Neural progenitor cell (in vitro differentiated cells): ENCODE data around the gene FYN. TPM values are rescaled to one million over a fixed set of nuclear protein-coding genes. Genes with fewer than 3 reads are reported as not detected.
A peak's percentile ranks its signal among the peaks of the same experiment; 100 is the strongest.

Source experiments
- DNase-seq: peaks from one replicate; pipeline ENCODE4 v3.0.0-alpha.2; 2016; ENCODE audit warnings: low spot score
- H2AFZ ChIP-seq: fragments of 200-600 bp; sonication (generic); replicated peaks from 2 replicates; pipeline ENCODE4 v1.6.1; 2016; ENCODE audit warnings: antibody characterized with exemption
- H3F3A ChIP-seq: fragments of 200-600 bp; sonication (generic); 2 replicates; pipeline ENCODE4 v1.6.1; 2016; ENCODE audit warnings: antibody characterized with exemption, low read depth
- H3K27ac ChIP-seq: fragments of 200-600 bp; sonication (generic); 2 replicates; pipeline ENCODE4 v1.5.1; 2016; ENCODE audit warnings: mild to moderate bottlenecking
- H3K27me3 ChIP-seq: fragments of 200-600 bp; sonication (generic); 2 replicates; pipeline ENCODE4 v1.6.1; 2016; ENCODE audit warnings: mild to moderate bottlenecking, moderate library complexity
- H3K36me3 ChIP-seq: fragments of 200-600 bp; sonication (generic); 2 replicates; pipeline ENCODE4 v1.5.1; 2016
- H3K4me1 ChIP-seq: fragments of 200-600 bp; sonication (generic); 2 replicates; pipeline ENCODE4 v1.6.1; 2016; ENCODE audit warnings: mixed run types
- H3K4me2 ChIP-seq: fragments of 200-600 bp; sonication (generic); 2 replicates; pipeline ENCODE4 v1.6.1; 2016
- H3K4me3 ChIP-seq: fragments of 200-600 bp; sonication (generic); 2 replicates; pipeline ENCODE4 v1.5.1; 2016
- H3K79me2 ChIP-seq: fragments of 200-600 bp; sonication (generic); 2 replicates; pipeline ENCODE4 v1.6.1; 2016; ENCODE audit warnings: low read depth
- H3K9ac ChIP-seq: fragments of 200-600 bp; sonication (generic); 2 replicates; pipeline ENCODE4 v1.6.1; 2016
- H3K9me3 ChIP-seq: fragments of 200-600 bp; sonication (generic); 2 replicates; pipeline ENCODE4 v1.5.1; 2016; ENCODE audit warnings: low read depth
- H4K20me1 ChIP-seq: fragments of 200-600 bp; sonication (generic); 2 replicates; pipeline ENCODE4 v1.6.1; 2016; ENCODE audit warnings: low read depth
- H3K27ac Mint-ChIP-seq: 3 replicates; pipeline ENCODE4 v1.8.0; 2021; ENCODE audit warnings: mixed read lengths
- H3K27me3 Mint-ChIP-seq: 2 replicates; pipeline ENCODE4 v1.8.0; 2022; ENCODE audit warnings: low read depth, mild to moderate bottlenecking, inconsistent platforms, moderate library complexity, mixed read lengths; ENCODE audit not compliant: insufficient read depth
- H3K36me3 Mint-ChIP-seq: 3 replicates; pipeline ENCODE4 v1.8.0; 2021; ENCODE audit warnings: mixed read lengths
- H3K4me1 Mint-ChIP-seq: 3 replicates; pipeline ENCODE4 v1.8.0; 2021; ENCODE audit warnings: mixed read lengths
- H3K4me3 Mint-ChIP-seq: 3 replicates; pipeline ENCODE4 v1.8.0; 2021; ENCODE audit warnings: mild to moderate bottlenecking, moderate library complexity, mixed read lengths
- H3K9me3 Mint-ChIP-seq: 3 replicates; pipeline ENCODE4 v1.8.0; 2020; ENCODE audit warnings: mixed read lengths
- CTCF ChIP-seq: fragments of 200-600 bp; sonication (generic); IDR thresholded peaks from 2 replicates; pipeline ENCODE4 v1.5.1; 2017; ENCODE audit warnings: antibody characterized with exemption, mild to moderate bottlenecking
- EZH2 ChIP-seq: fragments of 200-600 bp; sonication (generic); IDR thresholded peaks from 2 replicates; pipeline ENCODE4 v1.6.1; 2017; ENCODE audit warnings: antibody characterized with exemption, mild to moderate bottlenecking, moderate library complexity
- EZH2phosphoT487 ChIP-seq: fragments of 200-600 bp; sonication (generic); IDR thresholded peaks from 2 replicates; pipeline ENCODE4 v1.6.1; 2017; ENCODE audit warnings: antibody characterized with exemption
- total RNA-seq: library from RNA; depleted of rRNA; stranded (reverse); fragments of >200 nt; gene quantifications from 2 replicates; pipeline ENCODE4 v1.2.3, GENCODE V29; 2015; ENCODE audit warnings: low replicate concordance

FYN gene
- total RNA-seq, 1 donor from 2014 or later: 167 TPM

GRCh38 chr6:111747396-111747795 lies 125.9 kb downstream of the FYN start:
- DNase-seq: no peak
- H3K36me3 ChIP-seq: no peaks in the 10 kb centered on the region
- H3K4me2 ChIP-seq: no peak overlapping the region
- no peaks in the 10 kb centered on the region for H3K9me3 Mint-ChIP-seq
- no peak overlapping the region for H3K27ac ChIP-seq
- TF ChIP-seq EZH2phosphoT487 (no peak), CTCF (no peak), EZH2 (no peak)
- peaks cover 5% of the 10 kb centered on the region for H3K79me2 ChIP-seq
- H3K9me3 ChIP-seq: no peaks in the 10 kb centered on the region
- no peak overlapping the region for H3K4me3 ChIP-seq
- H3K27ac Mint-ChIP-seq: peak overlapping the region; percentile 14
- no peak overlapping the region for H3K4me3 Mint-ChIP-seq
- H3K36me3 Mint-ChIP-seq: peaks cover 12% of the 10 kb centered on the region
- no peak overlapping the region for H2AFZ ChIP-seq
- H3K27me3 ChIP-seq: no peaks in the 10 kb centered on the region
- peaks cover 3% of the 10 kb centered on the region for H3K27me3 Mint-ChIP-seq
- H3K4me1 Mint-ChIP-seq: peaks cover 70% of the 10 kb centered on the region
- H3K9ac ChIP-seq: no peak overlapping the region
- H4K20me1 ChIP-seq: peaks cover 18% of the 10 kb centered on the region
- peaks cover 5% of the 10 kb centered on the region for H3F3A ChIP-seq
- H3K4me1 ChIP-seq: peaks cover 52% of the 10 kb centered on the region

- peaks cover 18% of the 10 kb centered on the region for H4K20me1 ChIP-seq
Measured at GRCh38 chr6:111746983-111747382, 126.3 kb downstream of the FYN start.

GRCh38 chr6:111745636-111746035 lies 127.6 kb downstream of the FYN start:
- peaks cover 16% of the 10 kb centered on the region for H4K20me1 ChIP-seq
- H3K79me2 ChIP-seq: peaks cover 5% of the 10 kb centered on the region
- no peak overlapping the region for H3K4me3 ChIP-seq
- no peak for TF ChIP-seq EZH2phosphoT487
- TF ChIP-seq EZH2: no peak
- no peak for TF ChIP-seq CTCF
- Mint-ChIP-seq H3K36me3 (peaks cover 12% of the 10 kb centered on the region), H3K9me3 (no peaks in the 10 kb centered on the region), H3K4me1 (peaks cover 64% of the 10 kb centered on the region), H3K4me3 (no peak overlapping the region), H3K27me3 (peaks cover 4% of the 10 kb centered on the region), H3K27ac (peak overlapping the region; percentile 12)
- H3K9ac ChIP-seq: no peak overlapping the region
- no peaks in the 10 kb centered on the region for H3K27me3 ChIP-seq
- no peak overlapping the region for H3K27ac ChIP-seq
- H3K4me2 ChIP-seq: no peak overlapping the region
- DNase-seq: no peak
- no peaks in the 10 kb centered on the region for H3K36me3 ChIP-seq
- no peak overlapping the region for H2AFZ ChIP-seq
- peaks cover 1% of the 10 kb centered on the region for H3F3A ChIP-seq
- peaks cover 42% of the 10 kb centered on the region for H3K4me1 ChIP-seq
- no peaks in the 10 kb centered on the region for H3K9me3 ChIP-seq

More at GRCh38 chr6:111746983-111747382, 126.3 kb downstream of the FYN start:
- Histone ChIP-seq H3K9ac (no peak overlapping the region), H3K9me3 (no peaks in the 10 kb centered on the region), H3K4me2 (no peak overlapping the region), H3K4me1 (peaks cover 52% of the 10 kb centered on the region), H3K79me2 (peaks cover 5% of the 10 kb centered on the region), H3K4me3 (no peak overlapping the region), H3K27ac (no peak overlapping the region), H3F3A (peaks cover 5% of the 10 kb centered on the region), H2AFZ (no peak overlapping the region), H3K27me3 (no peaks in the 10 kb centered on the region), H3K36me3 (no peaks in the 10 kb centered on the region)
- peak overlapping the region; percentile 5 for H3K27ac Mint-ChIP-seq
- peaks cover 8% of the 10 kb centered on the region for H3K36me3 Mint-ChIP-seq
- TF ChIP-seq CTCF: no peak
- TF ChIP-seq EZH2phosphoT487: no peak
- no peak for TF ChIP-seq EZH2
- H3K27me3 Mint-ChIP-seq: peaks cover 3% of the 10 kb centered on the region
- no peak for DNase-seq
- peaks cover 69% of the 10 kb centered on the region for H3K4me1 Mint-ChIP-seq
- H3K4me3 Mint-ChIP-seq: no peak overlapping the region
- H3K9me3 Mint-ChIP-seq: no peaks in the 10 kb centered on the region
